Osteoblast (primary cell): Measurements from ENCODE around the gene SSTR4. TPM values are rescaled to one million over a fixed set of nuclear protein-coding genes. Genes with fewer than 3 reads are reported as not detected.

Source experiments
- DNase-seq: peaks from one replicate; pipeline ENCODE4 v3.0.0; 2011; ENCODE audit warnings: low spot score, mixed read lengths; ENCODE audit not compliant: insufficient read length; ENCODE audit errors: missing footprints
- H2AFZ ChIP-seq: 2 replicates; pipeline ENCODE4 v1.6.0; 2011; ENCODE audit warnings: mild to moderate bottlenecking, low read length
- H3K27ac ChIP-seq: 2 replicates; pipeline ENCODE4 v1.5.1; 2011; ENCODE audit warnings: mild to moderate bottlenecking, low read depth, low read length, moderate library complexity
- H3K27me3 ChIP-seq: 2 replicates; pipeline ENCODE4 v1.6.0; 2012; ENCODE audit warnings: mild to moderate bottlenecking, control low read depth, inconsistent platforms, low read length, moderate library complexity; ENCODE audit not compliant: insufficient read depth
- H3K36me3 ChIP-seq: 2 replicates; pipeline ENCODE4 v1.5.1; 2011; ENCODE audit warnings: mild to moderate bottlenecking, low read length, control low read depth, moderate library complexity; ENCODE audit not compliant: insufficient read depth
- H3K4me1 ChIP-seq: 2 replicates; pipeline ENCODE4 v1.5.1; 2011; ENCODE audit warnings: mild to moderate bottlenecking, low read length, control low read depth, moderate library complexity; ENCODE audit not compliant: insufficient read depth
- H3K4me2 ChIP-seq: 2 replicates; pipeline ENCODE4 v1.6.0; 2011; ENCODE audit warnings: mild to moderate bottlenecking, low read length; ENCODE audit not compliant: insufficient read depth
- H3K4me3 ChIP-seq: fragments of 200-600 bp; sonication (generic); 3 replicates; pipeline ENCODE4 v1.5.1; 2012; ENCODE audit warnings: mild to moderate bottlenecking, low read length, inconsistent platforms; ENCODE audit not compliant: insufficient read depth
- H3K79me2 ChIP-seq: 2 replicates; pipeline ENCODE4 v1.6.0; 2012; ENCODE audit warnings: mild to moderate bottlenecking, low read length, control low read depth, inconsistent platforms; ENCODE audit not compliant: insufficient read depth
- H3K9me3 ChIP-seq: 2 replicates; pipeline ENCODE4 v1.5.1; 2011; ENCODE audit warnings: low read depth, low read length, control low read depth
- H4K20me1 ChIP-seq: 2 replicates; pipeline ENCODE4 v1.6.0; 2012; ENCODE audit warnings: mild to moderate bottlenecking, low read length, control low read depth; ENCODE audit not compliant: insufficient read depth
- total RNA-seq: library from RNA; depleted of rRNA; stranded (reverse); fragments of >200 nt; gene quantifications from 2 replicates; pipeline ENCODE4 v1.2.3, GENCODE V29; 2012
- TF ChIP-seq, protein P1 (sequence below): IDR thresholded peaks from 2 replicates; pipeline ENCODE4 v1.5.1; 2011; ENCODE audit warnings: mild to moderate bottlenecking, low read depth, low read length, moderate library complexity; ENCODE audit errors: extremely low read depth

SSTR4 gene
- total RNA-seq, 1 donor = not detected

DNA sequence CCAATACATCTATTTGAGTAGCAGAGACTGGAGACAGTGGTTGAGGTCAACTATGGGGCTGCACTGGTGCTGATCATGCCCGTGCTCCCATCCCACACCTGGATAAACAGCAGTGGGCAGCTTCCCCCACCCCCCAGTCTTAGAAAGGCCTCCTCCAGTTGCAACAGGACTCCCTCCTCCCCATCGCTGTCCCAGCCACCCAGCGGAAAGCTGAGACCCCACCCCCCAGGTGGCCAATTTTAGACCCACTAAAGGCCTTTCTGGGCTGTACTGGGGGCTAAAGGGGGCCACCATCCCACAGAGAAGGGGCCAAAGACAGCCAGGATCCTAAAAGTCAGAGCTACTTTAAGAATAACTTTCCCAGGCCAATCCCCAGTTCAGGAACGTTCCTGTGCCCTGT lies 1.2 kb upstream of the SSTR4 start:
- Histone ChIP-seq H3K4me2 (no peak overlapping the region), H2AFZ (no peak overlapping the region), H3K4me3 (no peak overlapping the region), H3K36me3 (no peaks in the 10 kb centered on the region), H3K79me2 (no peaks in the 10 kb centered on the region), H3K9me3 (no peaks in the 10 kb centered on the region), H3K27me3 (peaks cover 27% of the 10 kb centered on the region), H3K4me1 (no peaks in the 10 kb centered on the region), H4K20me1 (no peaks in the 10 kb centered on the region), H3K27ac (no peak overlapping the region)
- TF ChIP-seq, protein P1, sequence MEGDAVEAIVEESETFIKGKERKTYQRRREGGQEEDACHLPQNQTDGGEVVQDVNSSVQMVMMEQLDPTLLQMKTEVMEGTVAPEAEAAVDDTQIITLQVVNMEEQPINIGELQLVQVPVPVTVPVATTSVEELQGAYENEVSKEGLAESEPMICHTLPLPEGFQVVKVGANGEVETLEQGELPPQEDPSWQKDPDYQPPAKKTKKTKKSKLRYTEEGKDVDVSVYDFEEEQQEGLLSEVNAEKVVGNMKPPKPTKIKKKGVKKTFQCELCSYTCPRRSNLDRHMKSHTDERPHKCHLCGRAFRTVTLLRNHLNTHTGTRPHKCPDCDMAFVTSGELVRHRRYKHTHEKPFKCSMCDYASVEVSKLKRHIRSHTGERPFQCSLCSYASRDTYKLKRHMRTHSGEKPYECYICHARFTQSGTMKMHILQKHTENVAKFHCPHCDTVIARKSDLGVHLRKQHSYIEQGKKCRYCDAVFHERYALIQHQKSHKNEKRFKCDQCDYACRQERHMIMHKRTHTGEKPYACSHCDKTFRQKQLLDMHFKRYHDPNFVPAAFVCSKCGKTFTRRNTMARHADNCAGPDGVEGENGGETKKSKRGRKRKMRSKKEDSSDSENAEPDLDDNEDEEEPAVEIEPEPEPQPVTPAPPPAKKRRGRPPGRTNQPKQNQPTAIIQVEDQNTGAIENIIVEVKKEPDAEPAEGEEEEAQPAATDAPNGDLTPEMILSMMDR = no peak
- no peak for DNase-seq

DNA sequence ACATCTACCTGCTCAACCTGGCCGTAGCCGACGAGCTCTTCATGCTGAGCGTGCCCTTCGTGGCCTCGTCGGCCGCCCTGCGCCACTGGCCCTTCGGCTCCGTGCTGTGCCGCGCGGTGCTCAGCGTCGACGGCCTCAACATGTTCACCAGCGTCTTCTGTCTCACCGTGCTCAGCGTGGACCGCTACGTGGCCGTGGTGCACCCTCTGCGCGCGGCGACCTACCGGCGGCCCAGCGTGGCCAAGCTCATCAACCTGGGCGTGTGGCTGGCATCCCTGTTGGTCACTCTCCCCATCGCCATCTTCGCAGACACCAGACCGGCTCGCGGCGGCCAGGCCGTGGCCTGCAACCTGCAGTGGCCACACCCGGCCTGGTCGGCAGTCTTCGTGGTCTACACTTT lies 619 bp downstream of the SSTR4 start:
- H4K20me1 ChIP-seq = no peaks in the 10 kb centered on the region
- no peaks in the 10 kb centered on the region for H3K36me3 ChIP-seq
- H3K27me3 ChIP-seq = peaks cover 43% of the 10 kb centered on the region
- no peak overlapping the region for H3K4me2 ChIP-seq
- no peaks in the 10 kb centered on the region for H3K9me3 ChIP-seq
- H3K4me3 ChIP-seq = no peak overlapping the region
- H3K27ac ChIP-seq = no peak overlapping the region
- no peak for DNase-seq
- no peaks in the 10 kb centered on the region for H3K79me2 ChIP-seq
- no peak overlapping the region for H2AFZ ChIP-seq
- no peaks in the 10 kb centered on the region for H3K4me1 ChIP-seq
- TF ChIP-seq, protein P1 = no peak

DNA sequence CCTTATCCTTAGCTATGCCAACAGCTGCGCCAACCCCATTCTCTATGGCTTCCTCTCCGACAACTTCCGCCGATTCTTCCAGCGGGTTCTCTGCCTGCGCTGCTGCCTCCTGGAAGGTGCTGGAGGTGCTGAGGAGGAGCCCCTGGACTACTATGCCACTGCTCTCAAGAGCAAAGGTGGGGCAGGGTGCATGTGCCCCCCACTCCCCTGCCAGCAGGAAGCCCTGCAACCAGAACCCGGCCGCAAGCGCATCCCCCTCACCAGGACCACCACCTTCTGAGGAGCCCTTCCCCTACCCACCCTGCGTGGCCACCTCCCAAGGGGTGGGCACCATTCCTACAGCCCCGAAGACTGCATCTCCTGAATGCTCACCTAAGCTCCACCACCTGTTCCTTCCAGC lies 1.3 kb downstream of the SSTR4 start:
- Histone ChIP-seq H3K27ac (no peak overlapping the region), H3K36me3 (no peaks in the 10 kb centered on the region), H2AFZ (no peak overlapping the region), H3K9me3 (no peaks in the 10 kb centered on the region), H3K4me3 (no peak overlapping the region), H3K27me3 (peaks cover 42% of the 10 kb centered on the region), H4K20me1 (no peaks in the 10 kb centered on the region), H3K4me2 (no peak overlapping the region), H3K79me2 (no peaks in the 10 kb centered on the region), H3K4me1 (no peaks in the 10 kb centered on the region)
- TF ChIP-seq, protein P1 = no peak
- DNase-seq = no peak

DNA sequence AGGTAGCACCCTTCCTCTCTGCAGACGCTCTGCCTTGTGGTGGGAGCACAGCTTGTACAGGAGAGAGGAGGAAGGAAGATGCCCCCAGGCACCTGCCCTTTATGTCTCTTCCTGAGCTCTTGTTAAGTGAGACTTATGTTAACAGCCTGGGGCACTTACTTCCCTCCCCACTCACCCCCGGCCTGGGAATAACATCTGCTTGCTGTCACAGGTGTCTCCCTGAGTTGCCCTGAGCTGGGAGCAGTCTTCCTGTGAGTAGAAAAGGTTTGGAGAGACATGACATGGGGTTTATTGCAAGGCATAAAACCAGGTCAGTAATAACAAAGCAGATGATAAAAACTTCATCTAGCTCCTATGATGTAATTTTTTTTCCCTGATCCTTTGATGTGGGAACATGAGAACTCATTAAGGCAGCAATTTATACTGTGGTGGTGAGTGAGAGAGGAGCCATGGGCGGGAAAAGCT lies 1.9 kb downstream of the SSTR4 start:
- Histone ChIP-seq H3K27me3 (peaks cover 46% of the 10 kb centered on the region), H3K9me3 (no peaks in the 10 kb centered on the region), H3K79me2 (no peaks in the 10 kb centered on the region), H3K36me3 (no peaks in the 10 kb centered on the region), H3K27ac (no peak overlapping the region), H3K4me1 (no peaks in the 10 kb centered on the region), H3K4me2 (no peak overlapping the region), H4K20me1 (no peaks in the 10 kb centered on the region), H3K4me3 (no peak overlapping the region), H2AFZ (no peak overlapping the region)
- TF ChIP-seq, protein P1 = no peak
- DNase-seq = no peak
